Germinal center (tissue), 1 donor: ENCODE data around the gene DNAI1.

Experiments
- DNase-seq: peaks from one replicate; pipeline ENCODE4 v3.0.0; 2012; ENCODE audit warnings: mixed read lengths, low spot score

The DNAI1 gene

DNA sequence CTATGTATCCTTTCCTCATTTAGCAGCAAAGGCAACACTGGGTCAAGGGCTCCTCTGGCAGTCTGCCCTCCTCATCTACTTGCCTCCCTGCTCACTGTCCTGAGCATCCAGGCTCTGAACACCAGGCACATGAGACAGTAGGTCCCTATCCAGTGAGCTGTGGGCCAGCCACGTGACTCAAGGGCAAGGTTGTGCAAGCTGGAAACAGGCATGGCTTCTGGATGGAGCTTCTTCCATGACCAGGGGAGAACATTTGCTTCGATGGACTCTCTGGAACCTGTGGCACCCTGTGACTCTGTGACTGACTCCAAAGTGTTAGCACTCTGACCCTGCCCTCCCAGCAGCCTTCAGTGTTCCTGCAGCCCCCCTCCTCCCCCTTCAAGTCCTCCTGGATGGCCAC is 33.0 kb downstream of the DNAI1 start:
- DNase-seq, result no peak

GRCh38 chr9:34492051-34492450 is 33.4 kb downstream of the DNAI1 start:
- DNase-seq, result no peak

DNA sequence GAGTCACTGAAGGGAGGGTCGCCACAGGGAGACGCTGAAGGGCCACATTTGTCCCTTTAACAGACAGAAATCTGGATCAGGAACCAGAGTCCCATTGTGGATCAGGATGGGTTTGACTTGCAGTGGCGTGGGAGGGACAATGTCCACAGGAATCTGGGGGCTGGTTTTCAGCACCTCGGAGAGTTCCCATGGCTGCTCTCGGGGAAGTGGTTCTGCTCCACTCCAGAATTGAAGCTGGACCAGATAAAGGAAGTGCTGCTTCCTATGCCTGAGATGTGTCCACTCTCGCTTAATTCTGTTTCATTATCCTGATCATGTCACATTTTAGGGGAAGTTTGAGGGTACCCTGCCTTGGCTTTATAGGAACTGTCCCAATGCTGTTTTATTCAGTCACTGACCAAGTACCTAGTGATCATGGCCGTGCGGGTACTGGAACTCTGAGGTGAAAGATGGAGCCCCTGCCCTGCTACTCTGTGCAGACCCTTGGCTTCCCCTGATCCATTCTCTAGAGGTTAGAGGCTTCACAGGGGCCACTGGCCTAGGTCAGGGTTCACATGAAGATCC is 35.4 kb downstream of the DNAI1 start:
- DNase-seq, result peak; percentile 33

- DNase-seq, result no peak
Observed at GRCh38 chr9:34496149-34496712, 37.6 kb downstream of the DNAI1 start.

DNA sequence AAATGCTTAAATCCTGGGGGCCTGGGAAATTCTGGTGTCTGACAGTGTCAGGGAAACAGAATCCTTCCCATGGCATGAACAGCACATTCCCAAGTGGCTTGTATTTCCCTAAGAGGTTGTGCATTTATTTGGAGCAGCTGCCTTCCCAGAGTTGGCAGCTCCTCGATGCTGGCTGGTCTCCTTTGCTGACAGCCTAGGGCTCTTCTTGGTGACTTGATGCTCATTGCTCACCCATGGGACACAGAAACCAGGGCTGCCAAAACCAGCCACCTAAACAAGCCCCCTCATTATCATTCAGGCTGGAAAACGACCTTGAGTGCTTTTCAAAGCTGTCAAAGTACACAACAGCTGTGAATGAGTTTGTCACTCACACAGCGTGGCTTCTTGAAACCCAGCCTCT is 39.9 kb downstream of the DNAI1 start:
- DNase-seq, result no peak

GRCh38 chr9:34499076-34499475 is 40.5 kb downstream of the DNAI1 start:
- no peak for DNase-seq

GRCh38 chr9:34500623-34501267 is 42.1 kb downstream of the DNAI1 start:
- peak; percentile 80 for DNase-seq

DNA sequence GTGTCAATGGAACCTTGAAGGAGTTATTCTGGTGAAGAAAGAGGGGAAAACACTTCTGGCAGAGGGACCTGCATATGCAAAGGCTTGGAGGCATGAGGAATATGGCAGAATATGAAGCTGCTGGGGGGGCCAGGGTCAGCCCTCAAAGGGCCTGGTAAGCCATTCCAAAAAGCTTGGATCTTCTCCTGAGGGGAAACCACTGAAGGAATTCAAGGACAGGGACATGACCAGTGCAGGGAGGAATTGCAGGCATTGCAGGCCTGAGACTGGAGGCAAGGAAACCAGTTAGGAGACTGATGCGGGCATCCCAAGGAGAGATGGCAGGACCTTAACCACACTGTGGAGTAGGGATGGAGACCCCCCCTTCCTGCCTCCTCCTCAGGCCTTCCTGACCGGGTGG is 42.8 kb downstream of the DNAI1 start:
- no peak for DNase-seq

- DNase-seq, result no peak
Observed at GRCh38 chr9:34501889-34502425, 43.4 kb downstream of the DNAI1 start.

- DNase-seq, result no peak
Observed at GRCh38 chr9:34502471-34502870, 43.9 kb downstream of the DNAI1 start.

DNA sequence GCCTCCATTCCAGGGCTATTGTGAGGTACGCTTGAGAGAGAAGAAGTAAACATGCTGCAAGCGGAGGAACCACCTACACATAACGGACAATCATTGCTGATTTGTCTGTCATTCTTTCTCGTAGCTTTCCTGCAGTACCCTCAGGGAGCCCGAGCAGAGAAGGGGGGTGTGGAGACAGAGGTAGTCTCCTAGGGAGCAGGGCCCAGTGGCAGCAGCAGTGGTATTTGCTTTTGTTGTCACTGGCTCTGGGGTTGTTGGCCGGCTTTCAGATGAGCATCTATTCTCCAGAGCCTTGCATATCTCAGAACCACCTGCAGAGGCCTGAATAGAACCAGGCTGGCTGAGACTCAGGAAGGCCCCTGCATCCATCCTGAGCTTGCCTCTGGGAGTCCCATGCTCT is 44.3 kb downstream of the DNAI1 start:
- no peak for DNase-seq

DNA sequence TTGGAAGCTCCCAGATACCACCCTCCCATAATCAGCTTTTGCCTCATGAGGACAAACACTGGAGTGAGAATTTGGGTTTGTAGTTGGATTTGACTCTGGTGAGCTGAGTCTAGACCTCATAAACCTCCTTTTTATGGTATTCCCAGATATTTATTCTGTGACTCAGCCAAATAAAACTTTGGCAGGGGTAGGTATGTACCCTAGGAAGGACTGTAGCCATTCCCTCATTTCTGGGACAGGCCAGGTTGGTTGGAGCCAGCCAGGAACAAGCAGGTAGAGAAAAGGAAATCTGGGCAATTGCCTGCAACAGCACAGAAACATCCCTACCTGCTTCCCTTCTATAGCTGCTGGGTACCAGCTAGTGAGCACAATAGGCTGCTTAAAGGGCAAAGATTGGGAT is 44.8 kb downstream of the DNAI1 start:
- DNase-seq, result no peak

- DNase-seq, result no peak
Observed at GRCh38 chr9:34505370-34506120, 46.9 kb downstream of the DNAI1 start.

DNA sequence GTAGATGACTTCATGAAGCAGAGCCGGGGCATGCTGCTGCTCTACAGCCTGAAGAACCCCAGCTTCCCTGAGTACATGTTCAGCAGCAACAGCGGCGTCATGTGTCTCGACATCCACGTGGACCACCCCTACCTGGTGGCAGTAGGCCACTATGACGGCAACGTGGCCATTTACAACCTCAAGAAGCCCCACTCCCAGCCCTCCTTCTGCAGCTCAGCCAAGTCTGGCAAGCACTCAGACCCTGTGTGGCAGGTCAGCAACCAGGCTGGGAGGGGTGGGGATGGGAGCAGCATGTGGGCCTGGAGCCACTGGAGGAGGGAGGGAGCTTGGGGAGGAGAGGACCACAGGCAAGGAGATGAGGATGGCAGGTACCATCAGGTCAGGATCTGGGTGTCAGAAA is 48.0 kb downstream of the DNAI1 start:
- no peak for DNase-seq

GRCh38 chr9:34507556-34507955 is 49.0 kb downstream of the DNAI1 start:
- no peak for DNase-seq

DNA sequence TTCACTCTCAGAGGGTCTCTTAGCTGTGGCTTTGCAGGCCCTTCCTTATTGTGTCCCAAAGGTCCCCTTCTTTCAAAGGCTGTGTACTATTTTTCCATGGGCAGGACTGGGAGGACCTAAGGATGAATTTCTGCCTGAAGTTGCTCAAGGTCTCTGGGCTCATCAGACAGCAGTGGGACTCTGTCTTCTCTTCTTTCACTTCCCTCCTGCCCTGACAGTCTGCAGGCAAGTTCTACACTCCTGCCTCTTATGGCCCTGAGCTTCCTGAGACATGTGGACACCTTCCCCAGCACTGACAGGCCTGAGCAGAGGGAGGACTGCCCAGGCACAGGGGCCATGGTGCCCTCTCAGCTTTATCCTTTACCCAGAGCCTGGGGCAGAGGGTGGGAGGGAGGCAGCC is 49.4 kb downstream of the DNAI1 start:
- DNase-seq, result no peak

GRCh38 chr9:34508463-34508862 is 49.9 kb downstream of the DNAI1 start:
- DNase-seq, result no peak

- no peak for DNase-seq
Observed at GRCh38 chr9:34508951-34509350, 50.3 kb downstream of the DNAI1 start.

DNA sequence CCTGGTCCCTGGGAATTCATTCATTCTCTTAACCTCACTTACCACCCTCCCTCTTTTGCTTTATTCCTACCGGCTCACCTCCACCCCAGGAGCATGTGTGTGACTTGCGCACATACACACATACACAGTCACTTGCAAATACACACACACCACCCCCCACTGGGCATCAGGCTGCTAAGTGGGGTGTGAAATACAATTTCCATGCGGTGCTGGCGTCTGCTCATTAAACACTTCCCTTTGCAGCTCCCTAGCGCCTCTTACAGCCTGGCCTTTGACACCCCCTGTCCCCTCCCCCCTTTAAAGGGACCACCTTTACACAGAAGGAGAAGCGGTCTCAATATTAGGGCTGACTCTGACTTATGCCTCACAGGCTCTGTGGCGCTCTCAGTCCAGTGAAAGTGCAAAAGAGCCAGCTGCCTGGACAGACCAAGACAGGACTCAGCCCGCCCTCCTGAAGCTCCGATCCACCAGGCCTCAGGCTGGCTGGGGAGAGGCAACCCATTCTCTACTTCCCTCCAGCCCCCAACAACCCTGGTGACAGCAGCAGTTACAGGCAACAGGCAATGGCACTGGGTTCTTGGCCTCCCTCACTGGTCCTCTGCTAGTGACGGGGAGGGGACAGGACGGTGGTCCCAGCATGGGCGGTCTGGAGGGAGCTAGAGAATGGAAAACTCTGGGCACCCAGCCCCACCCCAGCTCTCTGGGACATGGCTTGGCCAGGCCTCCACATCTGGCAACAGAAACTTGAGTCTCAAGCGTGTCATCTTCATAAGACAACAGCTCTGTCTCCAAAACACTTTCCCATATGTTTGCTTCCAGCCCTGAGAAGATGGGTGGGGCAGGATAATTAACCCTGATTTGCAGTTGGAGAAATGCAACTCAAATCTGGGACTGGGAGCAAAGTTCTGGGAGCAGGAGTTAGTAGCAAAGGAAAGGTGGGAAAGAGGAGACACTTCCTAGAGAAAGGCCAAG is 52.2 kb downstream of the DNAI1 start:
- DNase-seq, result no peak

- DNase-seq, result no peak
Observed at GRCh38 chr9:34512131-34513078, 53.8 kb downstream of the DNAI1 start.
